HG02642 (cell line): ENCODE measurements around the gene MACROD2.

Experiments
- ATAC-seq: cut with Tn5 transposase; IDR thresholded peaks from one replicate; pipeline ENCODE4 v1.9.1; 2021; ENCODE audit warnings: mild to moderate bottlenecking; ENCODE audit not compliant: unreplicated experiment, poor library complexity

The MACROD2 gene

GRCh38 chr20:14764511-14765369 lies 769.4 kb downstream of the MACROD2 start:
- no peak for ATAC-seq

GRCh38 chr20:14765370-14765701 lies 770.0 kb downstream of the MACROD2 start:
- ATAC-seq, result no peak

GRCh38 chr20:14773486-14773885 lies 778.2 kb downstream of the MACROD2 start:
- ATAC-seq, result no peak

- ATAC-seq, result no peak
Observed at GRCh38 chr20:14775778-14776177, 780.5 kb downstream of the MACROD2 start.

GRCh38 chr20:14777591-14777990 lies 782.3 kb downstream of the MACROD2 start:
- no peak for ATAC-seq

- no peak for ATAC-seq
Observed at GRCh38 chr20:14778096-14778495, 782.8 kb downstream of the MACROD2 start.

- no peak for ATAC-seq
Observed at GRCh38 chr20:14778875-14779274, 783.6 kb downstream of the MACROD2 start.

- ATAC-seq, result no peak
Observed at GRCh38 chr20:14780508-14780907, 785.2 kb downstream of the MACROD2 start.

- ATAC-seq, result no peak
Observed at GRCh38 chr20:14782731-14783130, 787.4 kb downstream of the MACROD2 start.

- no peak for ATAC-seq
Observed at GRCh38 chr20:14783766-14784165, 788.5 kb downstream of the MACROD2 start.

GRCh38 chr20:14785065-14785743 lies 789.9 kb downstream of the MACROD2 start:
- ATAC-seq, result no peak

- ATAC-seq, result no peak
Observed at GRCh38 chr20:14790190-14790589, 794.9 kb downstream of the MACROD2 start.

GRCh38 chr20:14790771-14791620 lies 795.7 kb downstream of the MACROD2 start:
- no peak for ATAC-seq

- ATAC-seq, result no peak
Observed at GRCh38 chr20:14792915-14793314, 797.6 kb downstream of the MACROD2 start.

- no peak for ATAC-seq
Observed at GRCh38 chr20:14799545-14800216, 804.4 kb downstream of the MACROD2 start.

- no peak for ATAC-seq
Observed at GRCh38 chr20:14800707-14801425, 805.5 kb downstream of the MACROD2 start.

- ATAC-seq, result no peak
Observed at GRCh38 chr20:14801591-14802325, 806.4 kb downstream of the MACROD2 start.

GRCh38 chr20:14807224-14807623 lies 811.9 kb downstream of the MACROD2 start:
- no peak for ATAC-seq

- no peak for ATAC-seq
Observed at GRCh38 chr20:14815340-14815739, 820.0 kb downstream of the MACROD2 start.
